IPS-NIHi7 (cell line): ENCODE data around the gene ZFHX3.

Experiments
- DNase-seq: peaks from one replicate; pipeline ENCODE4 v3.0.0; 2012; ENCODE audit warnings: mixed read lengths; ENCODE audit errors: extremely low spot score

The ZFHX3 gene

DNA sequence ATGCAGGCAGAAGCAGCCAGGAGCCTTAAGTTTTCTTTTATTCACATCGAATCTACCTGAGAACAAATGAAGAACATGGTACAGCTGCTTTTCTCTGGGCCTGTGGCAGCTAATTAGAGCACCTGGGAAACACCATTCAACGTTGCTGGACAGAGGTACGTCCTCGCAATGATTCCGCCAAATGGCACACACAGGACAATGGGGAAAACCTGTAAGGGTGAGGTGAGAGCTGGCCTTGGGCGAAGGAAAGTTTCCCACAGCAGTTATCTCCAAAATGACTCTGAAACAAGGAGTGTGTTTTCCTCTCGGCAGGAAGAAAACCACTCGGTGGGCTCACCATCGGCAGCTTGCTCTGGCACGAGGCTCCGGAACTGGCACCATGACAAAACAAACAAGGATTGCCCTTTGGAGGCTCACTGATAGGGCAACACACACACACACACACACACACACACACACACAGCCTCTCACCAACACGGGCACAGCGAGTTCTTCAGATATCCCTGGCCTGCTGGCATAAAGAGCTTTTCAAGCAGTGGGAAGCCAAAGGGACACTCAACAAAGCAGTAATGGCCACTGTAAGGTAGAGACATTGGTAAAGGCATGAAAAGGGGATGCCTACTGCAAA, 73.7 kb downstream of the ZFHX3 start:
- no peak for DNase-seq

DNA sequence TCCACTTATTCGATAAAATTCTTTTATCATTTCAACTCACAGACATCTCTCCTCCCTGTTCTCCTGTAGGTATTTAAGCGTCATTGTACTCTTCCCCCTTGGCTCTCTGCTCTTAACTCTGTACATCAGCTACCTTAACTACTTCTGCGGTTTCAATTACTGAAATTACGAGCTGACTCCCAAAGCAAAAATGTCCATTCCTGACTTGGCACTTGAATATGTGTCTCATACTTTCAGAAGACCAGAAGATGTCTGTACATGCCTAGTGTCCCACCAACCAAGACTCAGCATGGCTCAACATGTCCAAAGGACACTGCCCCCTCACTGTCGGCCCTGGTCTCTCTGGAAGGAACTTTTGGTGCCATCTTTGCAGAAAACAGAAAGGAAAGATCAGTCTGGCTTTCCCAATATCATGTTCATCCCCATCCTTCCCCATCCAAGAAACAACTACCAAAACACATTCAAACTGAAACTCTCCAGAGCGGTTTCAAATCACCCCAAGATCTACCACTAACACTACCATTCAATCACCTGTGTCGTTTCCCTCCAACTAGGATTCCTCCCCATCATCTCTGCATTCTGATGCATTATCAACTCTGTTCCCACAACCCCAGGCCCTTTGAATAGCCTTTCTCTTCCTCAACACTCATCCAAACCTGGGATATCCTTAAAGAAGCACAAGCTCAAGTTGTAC, 74.9 kb downstream of the ZFHX3 start:
- DNase-seq, result no peak

DNA sequence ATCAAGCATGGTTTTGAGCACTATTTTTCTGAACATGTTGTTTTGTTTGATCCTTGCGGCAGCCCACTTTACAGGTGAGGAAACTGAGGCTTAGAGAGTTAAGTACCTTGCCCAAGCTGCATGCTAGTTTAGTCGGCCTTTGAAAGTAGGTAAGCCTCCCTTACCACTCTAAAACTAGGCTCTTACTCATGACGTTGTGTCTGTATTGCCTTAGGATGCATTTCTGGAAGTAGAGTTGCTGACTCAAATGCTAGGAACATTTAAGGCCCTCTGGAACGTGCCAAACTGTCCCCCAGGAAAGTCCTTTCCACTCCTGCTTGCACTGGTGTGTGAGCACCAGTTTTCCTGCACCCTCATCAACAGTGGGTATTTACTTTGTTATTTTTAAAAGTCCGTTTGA, 76.6 kb downstream of the ZFHX3 start:
- no peak for DNase-seq

DNA sequence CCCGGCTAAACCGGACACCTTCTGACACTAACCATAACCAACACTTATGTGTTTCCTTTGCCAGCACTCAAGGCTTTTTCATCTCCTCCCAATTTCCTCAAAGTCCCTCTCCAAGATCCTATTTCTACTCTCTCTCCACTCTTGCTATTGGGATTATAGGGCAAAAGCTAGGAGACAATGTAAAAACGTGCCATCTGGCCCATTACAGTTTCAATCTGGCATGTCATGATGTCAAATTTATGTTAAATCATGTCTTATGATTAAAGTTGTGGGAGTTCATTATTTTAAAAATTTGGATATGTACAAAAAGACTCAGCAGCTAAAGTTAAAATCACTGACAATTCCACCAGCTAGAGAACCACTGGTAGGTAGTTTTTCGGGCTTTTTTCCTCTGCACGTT, 77.3 kb downstream of the ZFHX3 start:
- no peak for DNase-seq

DNA sequence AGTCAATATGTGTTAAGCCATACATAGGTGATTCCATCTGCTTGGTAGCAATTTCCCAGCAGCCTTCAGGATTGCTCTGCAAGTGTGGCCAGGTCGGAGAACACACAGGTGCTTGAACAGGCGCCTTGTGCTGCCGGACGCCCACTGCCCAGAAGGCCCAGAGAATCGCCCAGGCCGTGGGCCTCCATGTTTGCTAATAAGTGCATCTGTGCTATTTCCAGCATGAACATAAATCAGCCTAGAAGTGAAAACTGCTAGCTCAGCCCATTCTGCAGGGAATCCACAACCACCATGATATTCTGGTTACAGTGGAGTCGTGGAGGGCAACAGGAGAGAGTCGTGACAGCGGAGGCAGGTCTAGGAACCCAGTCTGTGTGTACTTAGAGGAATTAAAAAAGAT, 78.1 kb downstream of the ZFHX3 start:
- DNase-seq, result no peak

DNA sequence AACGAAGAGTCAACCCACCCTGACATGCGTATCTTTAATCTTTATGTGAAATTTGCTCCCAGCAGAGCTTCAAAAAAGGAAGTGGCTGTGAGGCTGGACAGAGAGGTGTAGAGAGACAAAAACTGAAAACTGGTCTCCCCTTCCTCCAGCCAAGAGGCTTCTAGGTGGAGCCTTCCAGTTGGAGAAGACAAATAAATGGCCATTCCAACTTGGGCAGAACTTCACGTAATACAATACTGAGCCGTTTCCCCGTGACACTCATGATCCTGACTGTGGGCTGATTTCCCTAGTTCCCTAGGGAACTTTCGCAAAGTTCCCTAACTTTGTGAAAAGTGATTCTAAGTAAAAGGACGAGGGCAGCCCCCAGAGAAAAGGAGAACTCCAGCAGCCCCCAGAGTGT, 78.8 kb downstream of the ZFHX3 start:
- DNase-seq, result no peak

DNA sequence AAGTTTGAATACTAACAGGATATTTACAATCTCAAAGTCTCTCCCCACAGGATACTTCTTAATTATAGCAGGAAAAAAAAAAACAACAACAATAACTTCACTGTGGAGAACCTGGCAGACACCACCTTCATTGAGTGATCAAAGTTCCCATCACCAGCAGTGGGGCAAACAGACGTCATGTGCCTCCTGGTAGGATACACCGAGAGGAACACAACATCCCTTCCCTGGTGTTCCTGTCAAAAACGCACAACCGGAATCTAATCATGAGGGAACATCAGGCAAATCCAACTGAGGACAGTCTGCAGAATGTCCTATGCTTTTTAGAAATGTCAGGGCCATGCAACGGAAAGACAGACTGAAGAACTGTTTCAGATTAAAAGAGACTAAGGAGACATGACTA, 80.0 kb downstream of the ZFHX3 start:
- DNase-seq, result no peak

DNA sequence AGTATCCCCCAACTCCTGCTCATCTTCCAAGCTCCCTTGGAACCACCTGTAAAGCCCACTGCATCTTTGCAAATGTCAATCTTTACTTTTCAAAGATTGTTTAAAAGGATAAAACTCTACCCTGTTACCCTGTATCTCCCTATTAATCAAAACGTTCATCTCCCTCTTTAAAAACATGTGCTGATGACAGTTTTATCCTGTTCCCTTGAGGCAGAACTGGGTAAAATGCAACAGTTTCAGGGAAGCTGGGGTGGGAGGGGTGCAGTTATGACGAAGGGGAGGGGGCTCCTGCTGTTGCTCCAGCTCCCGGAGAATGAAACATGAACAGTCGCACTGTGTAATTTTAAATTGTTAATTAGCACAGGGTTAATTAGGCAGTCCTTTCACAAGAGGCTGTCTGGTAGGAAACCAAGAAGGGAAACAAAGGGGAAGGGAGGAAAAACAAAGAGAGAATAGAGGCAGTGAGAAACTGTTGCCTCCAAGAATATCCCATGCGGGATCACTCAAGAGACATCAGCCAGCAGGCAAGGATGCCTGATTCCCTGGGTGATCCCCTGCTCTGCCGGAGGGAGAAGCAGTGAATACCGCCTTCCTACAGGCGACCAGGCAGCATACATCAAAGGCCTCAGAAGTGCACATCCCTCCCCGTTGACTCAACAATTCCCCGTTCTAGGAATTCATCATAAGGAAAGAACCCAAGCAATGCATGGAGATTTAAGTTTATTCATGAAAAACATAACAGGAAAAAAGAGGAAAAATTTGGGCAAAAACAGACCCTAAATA, 84.2 kb downstream of the ZFHX3 start:
- DNase-seq, result no peak

DNA sequence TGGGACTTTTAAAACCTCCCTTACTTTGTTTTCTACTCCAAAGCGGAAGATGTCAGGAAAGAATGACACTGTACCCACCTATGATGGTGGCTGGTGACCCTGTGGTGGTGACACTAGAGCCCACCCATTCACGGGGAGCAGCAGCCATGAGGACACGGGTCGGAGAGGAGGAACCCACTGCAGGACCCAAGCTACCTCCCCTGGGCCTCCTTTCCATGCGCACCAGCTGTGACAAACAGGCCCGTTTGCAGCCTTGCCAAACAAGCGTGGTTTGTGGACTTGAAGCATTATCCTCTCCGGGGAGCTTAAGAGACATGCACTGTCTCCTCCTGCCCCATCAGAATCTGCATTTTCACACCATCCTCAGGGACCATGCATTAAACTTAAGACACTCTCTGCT, 85.6 kb downstream of the ZFHX3 start:
- no peak for DNase-seq

DNA sequence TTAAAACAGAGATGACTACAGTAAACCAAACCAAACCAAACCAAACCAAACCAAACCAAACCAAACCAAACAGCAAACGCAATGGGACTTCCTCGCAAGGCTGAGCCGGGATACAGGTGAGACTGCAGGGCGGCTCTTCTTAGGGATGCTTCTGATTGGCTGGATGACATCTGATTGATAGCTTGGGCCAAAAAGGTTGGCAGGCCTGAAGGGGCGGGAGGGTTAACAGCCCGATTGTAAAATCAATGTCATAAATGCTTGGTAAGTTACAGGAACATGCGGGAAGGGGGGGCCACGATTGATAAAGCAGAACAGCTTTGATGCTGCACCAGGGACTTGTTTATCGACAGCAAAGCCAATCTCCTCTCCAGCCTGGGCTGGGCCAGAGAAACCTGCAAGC, 86.1 kb downstream of the ZFHX3 start:
- DNase-seq, result peak; percentile 71

DNA sequence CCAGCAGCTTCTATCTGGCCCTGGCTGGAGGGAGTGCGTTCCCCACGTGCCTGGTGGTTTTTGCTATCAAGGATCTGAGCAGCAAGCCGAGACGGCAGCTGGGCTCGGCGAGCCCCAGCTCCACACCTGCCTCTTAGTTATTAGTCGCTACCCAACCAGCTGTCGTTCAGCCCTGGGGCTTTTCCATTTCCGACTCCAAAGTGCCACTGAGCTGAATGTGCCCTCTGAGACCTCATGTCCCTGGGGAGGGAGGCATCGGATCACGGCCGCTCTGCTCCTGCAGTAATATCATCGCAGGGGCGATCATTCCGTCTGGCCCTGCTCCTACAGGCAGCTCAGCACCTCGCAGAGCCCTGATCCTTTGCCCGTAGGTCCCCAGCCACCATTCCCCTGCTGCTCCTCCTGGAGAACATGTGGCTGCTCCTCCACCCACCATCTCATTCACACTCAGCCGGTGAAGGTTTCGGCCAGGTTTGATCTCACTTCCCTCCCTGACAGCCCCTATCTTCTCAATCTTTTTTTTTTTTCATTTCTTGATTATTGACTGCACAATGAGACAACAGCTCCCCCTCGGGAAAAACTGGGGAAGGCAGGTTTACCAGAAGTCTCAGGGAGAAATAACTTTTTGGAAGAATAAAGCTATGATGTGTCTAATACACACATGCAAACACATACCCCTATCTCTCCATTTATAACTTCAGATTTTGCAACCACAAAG, 86.7 kb downstream of the ZFHX3 start:
- DNase-seq, result no peak

DNA sequence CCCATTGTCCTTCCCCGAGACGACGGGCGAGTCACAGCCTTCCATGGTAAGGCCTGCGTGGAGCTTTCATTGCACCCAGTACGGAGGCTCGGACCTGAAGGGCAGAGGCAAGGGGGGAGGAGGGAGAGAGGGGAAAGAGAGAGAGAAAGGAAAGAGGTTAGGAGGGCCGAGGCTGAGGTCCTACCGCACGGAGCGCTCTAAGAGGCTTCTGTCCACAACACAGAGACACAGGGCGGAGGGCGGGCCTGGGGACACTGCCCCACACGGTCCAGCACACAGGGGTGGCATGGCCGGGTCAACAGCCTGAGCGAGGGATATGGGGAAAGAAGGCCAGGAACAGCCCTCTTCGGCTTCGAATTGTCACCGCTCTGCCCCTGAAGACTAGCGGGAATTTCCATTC, 87.8 kb downstream of the ZFHX3 start:
- DNase-seq, result no peak

DNA sequence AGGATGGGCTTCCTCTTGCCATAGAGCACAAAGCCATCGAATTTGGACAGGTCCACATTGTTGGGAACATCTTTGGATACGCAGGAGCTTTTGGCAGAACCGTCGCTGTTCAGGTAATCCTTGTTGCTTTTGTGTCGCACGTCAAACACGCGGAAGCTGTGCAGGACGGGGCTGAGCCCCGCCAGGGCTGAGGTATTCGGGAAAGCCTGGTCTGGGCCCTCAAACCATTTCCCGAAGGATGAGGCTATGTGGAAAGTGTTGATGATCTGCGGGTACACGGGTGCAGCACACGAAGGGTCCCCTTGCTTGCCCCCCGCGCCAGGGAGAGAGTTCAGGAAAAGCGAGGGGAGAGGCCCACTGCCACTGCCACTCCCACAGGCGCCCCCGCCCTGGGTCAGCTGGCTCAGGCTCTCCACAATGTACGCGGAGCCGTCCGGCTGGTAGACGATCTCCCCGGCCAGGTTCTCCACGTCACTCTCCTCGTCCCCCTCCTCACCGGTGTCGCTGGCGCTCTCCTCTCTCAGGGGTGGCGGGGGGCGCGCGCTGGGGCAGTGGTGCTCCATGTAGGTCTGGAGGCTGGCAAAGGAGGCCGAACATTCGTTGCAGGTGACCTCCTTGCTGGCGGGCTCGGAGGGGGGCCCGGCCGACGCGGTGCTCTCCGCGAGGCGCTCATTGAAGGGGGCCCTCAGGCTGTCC, 88.5 kb downstream of the ZFHX3 start:
- no peak for DNase-seq

DNA sequence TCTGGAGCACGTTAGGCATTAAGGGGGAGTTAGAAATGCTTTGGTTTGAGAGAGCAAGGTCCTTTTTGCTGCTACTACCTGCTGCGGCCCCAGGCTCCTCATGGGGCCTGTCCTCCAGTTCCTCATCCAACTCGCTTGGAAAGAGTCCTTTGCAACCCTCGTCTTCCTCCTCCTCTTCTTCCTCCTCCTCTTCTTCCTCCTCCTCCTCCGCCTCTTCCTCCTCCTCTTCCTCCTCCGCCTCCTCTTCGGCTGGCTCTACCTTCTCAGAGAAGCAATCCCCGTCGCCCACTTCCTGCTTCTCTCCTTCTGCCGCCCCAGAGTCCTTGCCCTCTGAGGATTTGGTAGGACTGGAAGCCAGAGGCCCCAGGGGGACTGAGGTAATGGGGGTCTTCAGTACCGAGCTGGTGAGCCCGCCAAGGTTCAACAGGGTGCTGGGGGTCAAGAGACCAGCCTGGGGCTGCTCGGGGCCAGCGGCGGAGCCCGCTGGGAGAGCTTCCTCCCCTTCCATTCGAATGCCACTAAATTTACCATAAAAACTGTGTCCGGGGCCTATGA, 89.3 kb downstream of the ZFHX3 start:
- no peak for DNase-seq

DNA sequence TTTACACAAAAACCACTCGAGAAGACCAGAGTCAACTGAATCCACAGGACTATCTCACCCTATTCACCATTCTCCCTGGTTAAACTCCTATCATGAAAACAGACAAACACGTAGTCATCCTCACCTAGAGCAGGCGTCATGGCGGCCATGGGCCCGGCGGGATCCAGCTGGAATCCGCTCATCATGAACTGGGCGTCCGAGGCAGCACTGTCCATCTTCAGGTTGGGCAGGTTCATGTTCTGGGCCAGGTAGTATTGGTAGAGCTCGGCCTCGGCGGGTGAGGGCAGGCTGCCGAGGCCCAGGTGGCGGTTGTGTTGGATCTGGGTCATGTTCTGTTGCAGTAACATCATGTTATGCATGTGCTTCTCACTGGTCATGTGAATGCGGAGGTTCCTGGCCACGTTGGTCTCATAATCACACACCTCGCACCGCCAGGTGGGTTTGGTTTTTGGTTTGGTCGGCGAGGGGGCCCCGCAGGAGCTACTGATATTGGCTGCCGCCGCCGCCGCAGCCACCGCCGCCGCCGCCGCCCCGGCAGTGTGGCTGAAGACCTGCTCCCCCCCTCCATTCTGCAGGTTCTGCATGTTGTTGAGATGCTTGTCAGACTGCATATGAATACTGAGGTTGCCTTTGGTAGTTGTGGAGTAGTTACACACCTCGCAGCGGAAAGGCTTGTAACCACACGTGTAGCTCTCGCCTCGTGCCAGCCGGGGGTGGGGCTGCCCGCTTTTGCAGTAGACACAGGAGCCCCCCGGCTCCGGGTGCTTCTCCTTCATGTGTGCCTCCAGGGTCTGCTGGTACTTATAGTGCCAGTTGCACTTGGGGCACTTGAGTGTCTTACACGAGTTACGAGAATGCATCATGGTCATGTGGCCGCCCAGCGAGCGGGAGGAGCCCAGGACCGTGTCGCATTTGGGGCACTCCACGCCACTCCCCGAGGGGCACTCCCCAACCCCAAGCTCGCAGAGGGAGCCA, 90.3 kb downstream of the ZFHX3 start:
- no peak for DNase-seq

DNA sequence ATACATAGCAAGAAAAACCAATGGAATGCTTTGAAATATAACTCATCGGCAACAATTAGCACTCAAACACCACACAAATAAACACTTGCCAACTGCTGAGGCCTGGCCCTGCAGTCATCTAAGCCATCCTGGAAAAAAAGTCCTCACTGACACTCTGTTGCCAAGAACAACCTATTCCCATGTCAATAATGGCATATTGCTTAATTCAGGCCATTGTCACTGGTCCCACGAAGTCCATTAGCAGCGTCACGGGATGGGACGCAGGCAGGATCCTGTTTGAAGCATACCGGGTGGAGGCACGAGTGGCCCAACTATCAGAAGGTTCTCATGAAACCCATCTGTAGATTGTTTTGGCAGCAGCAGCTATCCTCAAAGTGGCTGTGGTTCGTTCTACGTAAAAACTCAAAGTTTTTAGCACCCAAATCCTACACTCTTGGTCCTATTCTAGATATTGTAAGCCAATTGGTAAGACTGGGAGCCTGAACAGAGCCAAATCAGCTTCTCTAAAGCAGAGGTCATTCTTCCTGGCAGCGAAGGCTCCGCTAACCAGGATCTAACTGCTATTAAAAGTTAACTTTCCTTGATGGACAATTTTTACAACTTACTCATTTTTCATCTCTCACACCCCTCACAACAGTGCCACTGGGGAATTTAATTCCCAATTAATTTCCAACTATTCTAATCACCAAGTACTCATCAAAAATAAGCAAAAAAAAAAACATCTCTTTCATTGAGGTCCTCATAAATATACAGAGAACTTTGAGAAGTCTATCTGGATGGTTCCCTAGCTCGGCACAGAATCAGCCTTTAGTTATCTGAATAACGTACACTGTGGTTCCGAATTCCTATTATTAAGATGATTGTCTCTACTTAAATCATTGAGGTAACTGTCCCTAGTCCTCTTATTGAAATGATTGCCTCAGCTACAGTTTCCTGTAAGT, 91.5 kb downstream of the ZFHX3 start:
- no peak for DNase-seq

DNA sequence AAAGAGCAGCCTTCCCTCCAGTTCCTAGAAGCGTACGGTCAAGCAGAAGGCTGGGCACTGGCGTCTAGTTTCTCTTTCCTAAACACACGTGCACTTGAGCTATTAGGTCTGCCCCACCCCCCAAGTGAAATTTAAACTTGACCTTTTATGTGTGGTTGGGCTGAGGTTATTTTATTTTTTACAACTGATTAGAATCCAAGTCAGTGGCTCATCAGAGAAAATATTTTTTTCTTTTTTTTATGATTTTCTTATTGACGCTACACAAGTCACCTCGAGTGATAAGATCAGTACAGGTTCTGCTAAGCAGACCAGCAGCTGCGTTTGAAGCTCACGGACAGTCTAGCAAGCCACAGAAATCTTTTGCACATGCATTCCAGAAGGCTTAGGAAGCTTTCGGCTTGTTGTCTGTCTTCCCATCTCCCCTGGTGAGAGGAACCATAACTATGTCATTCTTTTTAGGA, 95.1 kb downstream of the ZFHX3 start:
- DNase-seq, result no peak

DNA sequence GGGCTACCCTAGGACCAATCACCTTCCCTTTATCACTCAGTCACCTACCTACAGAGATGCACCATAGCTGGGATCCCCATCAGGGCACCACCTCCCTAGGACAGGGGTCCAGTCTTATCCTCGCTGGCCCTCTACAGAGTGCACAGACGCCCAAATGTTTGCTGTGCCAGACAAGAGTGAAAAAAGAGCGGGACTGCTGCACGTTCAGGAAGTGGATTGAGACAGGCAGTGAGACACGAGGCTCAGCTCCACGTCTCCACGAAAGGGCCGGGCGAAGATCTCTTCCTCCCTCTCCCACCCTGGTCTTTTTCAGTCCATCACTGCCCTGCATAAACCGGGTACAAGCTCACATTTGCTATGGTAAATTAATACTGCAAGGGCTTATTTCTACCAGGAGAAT, 95.5 kb downstream of the ZFHX3 start:
- no peak for DNase-seq

DNA sequence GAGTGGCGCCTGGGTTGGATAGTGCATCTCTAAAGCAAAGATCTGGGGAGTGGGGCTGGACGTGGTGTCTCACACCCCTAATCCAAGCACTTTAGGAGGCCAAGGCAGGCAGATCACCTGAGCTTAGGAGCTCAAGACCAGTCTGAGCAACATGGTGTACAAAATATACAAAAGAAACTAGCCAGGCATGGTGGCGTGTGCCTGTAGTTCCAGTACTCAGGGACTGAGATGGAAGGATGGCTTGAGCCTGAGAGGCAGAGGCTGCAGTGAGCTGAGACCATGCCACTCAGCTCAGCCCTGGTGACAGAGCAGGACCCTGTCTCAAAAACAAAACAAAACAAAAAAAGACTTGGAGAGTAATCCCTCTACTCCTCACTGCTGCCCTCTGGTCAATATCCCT, 96.0 kb downstream of the ZFHX3 start:
- no peak for DNase-seq
